Colonic mucosa (tissue), 4 donors: Measurements from ENCODE around the gene ZNHIT2. TPM values are rescaled to one million over a fixed set of nuclear protein-coding genes. Genes with fewer than 3 reads are reported as not detected.
A peak's percentile ranks its signal among the peaks of the same experiment; 100 is the strongest.

ENCODE experiments used
- DNase-seq: peaks from one replicate; pipeline ENCODE4 v3.0.0-alpha.2; 2020
- H3K27ac ChIP-seq: fragments of 200-600 bp; one replicate; pipeline ENCODE4 v1.8.0; 2021
- H3K27me3 ChIP-seq: fragments of 200-600 bp; one replicate; pipeline ENCODE4 v1.8.0; 2021
- H3K36me3 ChIP-seq: fragments of 200-600 bp; one replicate; pipeline ENCODE4 v1.8.0; 2021
- H3K4me1 ChIP-seq: fragments of 200-600 bp; one replicate; pipeline ENCODE4 v1.8.0; 2021; ENCODE audit warnings: mild to moderate bottlenecking
- H3K4me3 ChIP-seq: fragments of 200-600 bp; one replicate; pipeline ENCODE4 v1.8.0; 2021
- H3K9ac ChIP-seq, 2 donors: one replicate each; pipeline ENCODE4 v1.7.0; 2013; ENCODE audit warnings: control low read depth in 2 of 2, low read depth in 2 of 2, low read length in 2 of 2
- H3K9me3 ChIP-seq: fragments of 200-600 bp; one replicate; pipeline ENCODE4 v1.8.0; 2021
- intact Hi-C: fragments of 100-400 bp; cut with DNase I; formaldehyde crosslinking; loops from one replicate; pipeline ENCODE4 v1.14.1; 2022
- total RNA-seq, 2 donors: library from RNA; stranded (reverse); fragmentation: NEBNext Ultra II Directional in 1 of 2; extraction: Animal tissue kit (Norgen Biotek cat#: 25700) in 1 of 2; gene quantifications; one replicate each; pipeline ENCODE4 v1.2.1, GENCODE V29; 2021
- TF ChIP-seq, protein P1 (sequence below): fragments of 200-600 bp; IDR thresholded peaks from one replicate; pipeline ENCODE4 v1.8.0; 2022; ENCODE audit warnings: antibody characterized with exemption, mild to moderate bottlenecking
- donor health status: healthy.
- donor health status: DM: no; HTN: no; CAD: no.
- donor health status: DM: no; HTN: no; CAD: no.

ZNHIT2 gene
- total RNA-seq, 2 donors from 2014 or later = 8.1 to 17.3 TPM

DNA sequence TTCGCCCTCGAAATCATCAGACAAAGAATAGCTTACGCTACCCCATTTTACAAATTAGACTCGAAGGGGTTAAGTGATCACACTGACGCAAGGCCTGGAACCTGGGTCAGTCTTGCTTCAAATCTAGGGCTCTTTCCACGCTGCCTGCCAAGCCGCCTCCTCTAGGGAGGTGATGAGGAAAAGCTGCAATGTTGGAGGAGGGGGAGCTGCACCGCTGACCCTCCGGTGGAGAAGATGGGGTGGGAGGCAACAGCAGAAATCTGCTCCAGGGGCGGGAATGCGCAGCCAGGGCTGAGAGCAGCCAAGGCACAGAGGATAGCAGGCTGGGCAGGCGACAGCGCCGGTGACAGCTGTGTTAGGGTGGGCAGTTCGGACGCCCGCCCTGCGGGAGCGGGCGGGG lies 16.2 kb upstream of the ZNHIT2 start:
- Histone ChIP-seq H3K27ac (peak overlapping the region; percentile 94), H3K4me3 (peak overlapping the region; percentile 86), H3K4me1 (peaks cover 15% of the 10 kb centered on the region), H3K9ac (peak overlapping the region; percentile 96 to 98), H3K27me3 (no peaks in the 10 kb centered on the region), H3K9me3 (no peaks in the 10 kb centered on the region), H3K36me3 (peaks cover 27% of the 10 kb centered on the region)
- DNase-seq = no peak
- intact Hi-C loops = no loop called here
- TF ChIP-seq, protein P1, sequence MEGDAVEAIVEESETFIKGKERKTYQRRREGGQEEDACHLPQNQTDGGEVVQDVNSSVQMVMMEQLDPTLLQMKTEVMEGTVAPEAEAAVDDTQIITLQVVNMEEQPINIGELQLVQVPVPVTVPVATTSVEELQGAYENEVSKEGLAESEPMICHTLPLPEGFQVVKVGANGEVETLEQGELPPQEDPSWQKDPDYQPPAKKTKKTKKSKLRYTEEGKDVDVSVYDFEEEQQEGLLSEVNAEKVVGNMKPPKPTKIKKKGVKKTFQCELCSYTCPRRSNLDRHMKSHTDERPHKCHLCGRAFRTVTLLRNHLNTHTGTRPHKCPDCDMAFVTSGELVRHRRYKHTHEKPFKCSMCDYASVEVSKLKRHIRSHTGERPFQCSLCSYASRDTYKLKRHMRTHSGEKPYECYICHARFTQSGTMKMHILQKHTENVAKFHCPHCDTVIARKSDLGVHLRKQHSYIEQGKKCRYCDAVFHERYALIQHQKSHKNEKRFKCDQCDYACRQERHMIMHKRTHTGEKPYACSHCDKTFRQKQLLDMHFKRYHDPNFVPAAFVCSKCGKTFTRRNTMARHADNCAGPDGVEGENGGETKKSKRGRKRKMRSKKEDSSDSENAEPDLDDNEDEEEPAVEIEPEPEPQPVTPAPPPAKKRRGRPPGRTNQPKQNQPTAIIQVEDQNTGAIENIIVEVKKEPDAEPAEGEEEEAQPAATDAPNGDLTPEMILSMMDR = no peak

DNA sequence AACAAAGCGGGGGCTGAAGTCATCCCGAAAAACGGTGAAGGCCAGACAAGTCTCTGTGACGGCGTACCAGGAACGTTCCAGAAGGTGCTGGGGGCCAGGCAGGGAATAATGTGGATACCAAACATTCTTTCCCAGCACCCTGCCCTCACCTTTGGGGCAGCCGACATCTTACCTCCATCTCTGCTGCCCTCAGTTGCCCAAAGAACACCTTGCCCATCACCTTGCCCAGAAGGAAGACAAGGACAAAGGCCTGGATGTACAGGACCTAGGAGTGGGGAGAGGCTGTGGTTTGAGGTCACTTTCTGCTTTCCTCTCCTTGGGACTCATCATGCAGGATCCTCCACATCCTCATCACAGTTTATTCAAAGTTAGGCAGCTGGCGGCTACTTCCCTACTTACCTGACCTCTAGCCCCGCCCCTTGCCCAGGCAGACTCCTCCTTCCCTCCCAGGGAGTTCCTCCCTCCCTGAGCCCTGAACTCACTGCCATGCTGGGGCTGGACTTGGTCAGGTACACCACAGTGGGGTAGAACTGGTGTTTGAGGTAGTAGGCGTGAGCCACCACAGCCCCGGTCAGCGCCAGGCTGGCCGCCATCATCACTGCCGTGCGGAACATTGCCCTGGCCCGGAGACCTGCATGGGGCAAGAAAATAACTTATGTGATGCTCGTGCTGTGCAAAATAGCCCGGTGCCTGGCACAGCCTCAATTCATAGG lies 15.6 kb upstream of the ZNHIT2 start:
- no peaks in the 10 kb centered on the region for H3K9me3 ChIP-seq
- TF ChIP-seq, protein P1 = no peak
- peak overlapping the region; percentile 96 to 98 for H3K9ac ChIP-seq
- peak overlapping the region; percentile 86 for H3K4me3 ChIP-seq
- DNase-seq = peak; percentile 94
- intact Hi-C loops = no loop called here
- H3K36me3 ChIP-seq = peaks cover 33% of the 10 kb centered on the region
- H3K27me3 ChIP-seq = no peaks in the 10 kb centered on the region
- peaks cover 15% of the 10 kb centered on the region for H3K4me1 ChIP-seq
- H3K27ac ChIP-seq = peak overlapping the region; percentile 94

DNA sequence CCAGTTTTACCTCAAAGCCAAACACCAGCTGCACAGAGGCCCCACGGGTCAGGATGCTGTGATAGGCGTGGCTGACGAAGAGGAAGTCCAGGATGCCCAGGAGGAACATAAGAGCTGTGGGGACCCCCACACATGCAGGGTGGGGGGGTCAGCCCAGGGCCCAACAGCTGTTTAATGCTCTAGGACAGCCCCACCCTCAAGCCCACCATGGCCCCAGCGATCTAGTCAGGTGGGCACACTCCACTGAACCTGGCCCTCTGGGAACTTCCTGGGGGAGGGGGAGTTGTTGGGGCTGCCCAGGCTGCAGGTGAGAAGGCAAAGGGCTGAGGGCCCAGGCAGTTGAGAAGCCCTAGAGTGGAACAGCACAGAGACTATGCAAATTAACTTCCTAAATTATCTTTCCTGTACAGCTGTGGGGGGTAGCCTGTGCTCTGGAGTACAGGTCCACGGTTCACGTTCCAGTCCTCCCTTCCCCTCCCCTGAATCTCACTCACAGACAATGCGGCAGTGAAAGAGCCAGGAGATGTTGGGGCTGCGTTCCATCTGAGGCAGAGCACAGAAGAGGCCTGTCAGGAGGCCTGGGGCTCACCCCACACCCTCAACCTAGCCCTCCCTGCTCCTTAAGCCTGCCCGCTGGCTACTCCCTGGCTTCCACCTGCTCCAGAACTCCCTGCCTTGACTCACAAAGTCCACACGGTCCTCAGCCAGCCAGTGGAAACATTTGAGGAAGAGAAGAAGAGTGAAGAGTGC lies 14.9 kb upstream of the ZNHIT2 start:
- H3K9ac ChIP-seq = peak overlapping the region in 1 of 2 donors; percentile 98
- H3K9me3 ChIP-seq = no peaks in the 10 kb centered on the region
- TF ChIP-seq, protein P1 = no peak
- peak; percentile 22 for DNase-seq
- H3K4me3 ChIP-seq = peak overlapping the region; percentile 86
- intact Hi-C loops = no loop called here
- H3K27ac ChIP-seq = peak overlapping the region; percentile 94
- H3K4me1 ChIP-seq = peaks cover 15% of the 10 kb centered on the region
- H3K27me3 ChIP-seq = no peaks in the 10 kb centered on the region
- H3K36me3 ChIP-seq = peaks cover 40% of the 10 kb centered on the region

DNA sequence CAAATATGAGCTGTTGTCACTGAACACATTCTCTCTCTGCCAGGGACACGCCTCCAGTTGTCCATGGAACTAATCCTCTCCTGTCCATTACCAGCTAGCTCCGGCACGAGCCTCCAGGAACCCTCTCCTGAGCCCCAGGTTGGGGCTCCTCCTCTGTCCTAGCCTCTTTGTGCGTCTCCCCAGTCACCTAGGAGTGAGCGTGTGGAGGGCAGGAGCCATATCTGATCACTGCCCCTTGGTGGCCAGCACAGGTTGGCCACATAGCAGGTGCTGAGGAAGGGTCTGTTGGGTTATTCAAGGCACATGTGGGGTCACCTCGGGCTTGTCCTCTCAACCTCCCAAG lies 14.4 kb upstream of the ZNHIT2 start:
- Histone ChIP-seq H3K4me3 (no peak overlapping the region), H3K27ac (no peak overlapping the region), H3K9ac (peak overlapping the region in 1 of 2 donors; percentile 44), H3K9me3 (no peaks in the 10 kb centered on the region), H3K36me3 (peaks cover 42% of the 10 kb centered on the region), H3K27me3 (no peaks in the 10 kb centered on the region), H3K4me1 (peaks cover 15% of the 10 kb centered on the region)
- TF ChIP-seq, protein P1 = no peak
- DNase-seq = no peak
- intact Hi-C loops = no loop called here

DNA sequence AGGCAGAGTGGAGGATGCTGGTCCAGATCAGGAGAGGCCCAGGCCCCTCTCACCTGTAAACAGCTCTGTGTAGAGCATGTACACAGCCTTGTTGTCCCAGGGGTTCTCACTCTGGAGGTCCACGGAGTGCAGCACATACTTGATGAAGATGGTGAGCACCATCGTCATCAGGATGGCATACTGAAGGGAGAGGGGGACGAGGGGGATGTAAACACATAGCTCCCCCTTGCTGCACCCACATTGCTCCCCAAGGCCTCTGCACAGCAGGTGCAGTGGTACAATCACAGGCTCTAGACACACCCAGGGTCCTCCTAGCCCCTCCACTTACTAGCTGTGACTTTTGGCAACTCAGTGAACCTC lies 13.9 kb upstream of the ZNHIT2 start:
- no peak overlapping the region for H3K9ac ChIP-seq
- DNase-seq = no peak
- no peak overlapping the region for H3K27ac ChIP-seq
- no peaks in the 10 kb centered on the region for H3K27me3 ChIP-seq
- H3K4me1 ChIP-seq = peaks cover 15% of the 10 kb centered on the region
- intact Hi-C loops = no loop called here
- H3K36me3 ChIP-seq = peaks cover 42% of the 10 kb centered on the region
- no peaks in the 10 kb centered on the region for H3K9me3 ChIP-seq
- no peak overlapping the region for H3K4me3 ChIP-seq
- TF ChIP-seq, protein P1 = no peak
